Measurements from ENCODE around the gene AKT1.

The AKT1 gene

GRCh38 chr14:104786726-104787675 is 8.5 kb downstream of the AKT1 start:
- in situ Hi-C loops (cut with MboI; ENCODE audit: low sequenced_read_pairs), result no loop called here

DNA sequence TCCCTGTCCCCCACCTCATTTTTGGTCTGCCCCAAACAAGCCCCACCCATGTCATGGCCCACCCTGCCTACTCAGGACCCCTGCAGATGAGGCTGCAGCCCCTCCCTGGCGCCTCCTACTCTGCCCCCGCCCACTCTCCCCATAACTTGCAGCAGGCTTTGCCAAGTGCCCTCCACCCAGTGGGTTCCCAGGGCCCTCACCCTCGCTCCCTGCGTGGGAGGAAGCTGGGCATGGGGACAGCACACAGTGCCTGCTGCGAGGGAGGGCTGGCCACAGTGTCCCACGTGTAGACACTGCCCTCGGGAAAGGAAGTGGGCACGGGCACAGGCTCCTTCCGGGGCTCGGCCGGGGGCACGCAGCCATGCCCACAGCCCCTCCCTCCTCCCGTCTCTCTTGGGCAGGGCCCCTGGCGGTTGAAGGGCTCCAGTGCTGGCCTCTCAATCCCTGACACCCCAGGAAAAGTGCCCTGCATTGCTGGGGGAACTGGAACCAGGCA is 9.4 kb downstream of the AKT1 start:
- in situ Hi-C loops (cut with MboI; ENCODE audit: low sequenced_read_pairs), result no loop called here

- in situ Hi-C loops (cut with MboI; ENCODE audit: low sequenced_read_pairs), result no loop called here
These were observed 9.9 kb downstream of the AKT1 start for GRCh38 chr14:104785708-104786080.

GRCh38 chr14:104784846-104785707 is 10.5 kb downstream of the AKT1 start:
- in situ Hi-C loops (cut with MboI; ENCODE audit: low sequenced_read_pairs), result no loop called here

- in situ Hi-C loops (cut with MboI; ENCODE audit: low sequenced_read_pairs), result no loop called here
These were observed 11.4 kb downstream of the AKT1 start for GRCh38 chr14:104784218-104784568.

DNA sequence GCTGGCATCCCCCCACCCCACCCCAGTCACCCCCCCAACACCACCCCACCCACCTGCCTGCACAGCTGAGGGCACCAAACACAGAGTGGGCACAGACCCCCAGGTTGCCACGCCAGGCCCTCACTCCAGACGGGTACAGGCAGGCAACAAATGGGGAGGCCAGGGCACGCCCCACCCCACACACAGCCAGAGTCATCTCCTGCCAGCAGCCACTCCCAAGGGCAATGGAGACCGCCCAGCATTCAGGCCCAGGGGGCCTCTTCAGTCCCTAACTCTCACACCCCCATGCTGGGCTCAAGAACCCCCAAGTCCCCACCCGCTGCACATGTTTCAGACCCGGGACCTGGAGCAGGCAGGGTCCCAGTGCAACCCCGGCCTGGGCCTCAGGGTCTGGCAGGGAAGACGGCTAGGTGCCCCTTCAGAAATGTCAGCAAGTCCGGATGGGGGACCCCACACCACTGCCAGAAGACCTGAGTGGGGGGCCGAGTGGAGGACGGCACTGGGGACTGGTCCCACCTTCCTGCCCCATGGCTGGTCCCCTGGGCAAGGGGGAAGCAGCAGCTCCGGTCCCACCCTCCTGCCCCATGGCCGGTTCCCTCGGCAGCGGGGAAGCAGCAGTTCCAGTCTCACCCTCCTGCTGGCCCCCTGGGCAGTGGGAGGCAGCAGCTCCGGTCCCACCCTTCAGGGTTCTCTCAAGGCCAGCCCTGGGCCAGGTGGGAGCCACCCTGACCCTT is 11.9 kb downstream of the AKT1 start:
- in situ Hi-C loops (cut with MboI; ENCODE audit: low sequenced_read_pairs), result no loop called here

- in situ Hi-C loops (cut with MboI; ENCODE audit: low sequenced_read_pairs), result no loop called here
These were observed 12.8 kb downstream of the AKT1 start for GRCh38 chr14:104782808-104783139.

GRCh38 chr14:104782086-104782807 is 13.3 kb downstream of the AKT1 start:
- in situ Hi-C loops (cut with MboI; ENCODE audit: low sequenced_read_pairs), result no loop called here

DNA sequence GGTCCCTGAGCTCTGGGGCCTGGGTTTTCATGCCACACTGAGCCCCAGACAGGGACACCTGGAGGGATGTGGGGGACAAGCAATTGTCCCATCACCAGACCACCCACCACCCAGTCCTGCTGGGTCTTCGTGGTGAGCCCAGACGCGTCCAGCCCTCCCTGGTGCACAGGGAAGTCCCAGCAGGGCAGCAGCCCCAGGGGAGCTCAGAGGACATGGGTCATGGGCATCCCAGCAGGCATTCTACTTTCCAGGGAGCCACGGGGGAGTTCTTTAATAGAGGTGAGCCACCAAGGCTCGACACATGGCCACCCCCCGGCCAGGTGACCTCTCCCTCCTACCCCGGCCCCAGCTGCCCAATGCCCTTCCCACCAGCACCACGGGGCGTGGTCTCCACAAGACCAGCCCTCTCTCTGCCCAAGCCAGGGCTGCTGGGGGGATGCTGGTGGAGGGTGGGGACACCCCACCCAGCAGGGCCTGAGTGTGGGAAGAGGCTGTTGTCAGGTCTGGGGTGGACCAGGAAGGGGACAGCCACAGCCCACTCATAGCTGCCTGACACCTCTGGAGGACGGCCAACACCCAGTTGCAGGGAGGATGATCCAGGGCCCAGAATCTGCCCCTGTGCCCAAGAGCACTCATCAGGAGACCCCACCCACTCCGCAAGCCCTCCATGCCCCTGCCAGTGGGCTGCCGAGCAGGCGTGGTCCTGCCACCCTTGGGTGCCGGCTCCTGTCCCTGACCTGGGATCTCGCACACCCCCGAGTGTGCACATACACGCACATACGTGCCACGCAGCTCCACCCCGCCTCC is 14.1 kb downstream of the AKT1 start:
- in situ Hi-C loops (cut with MboI; ENCODE audit: low sequenced_read_pairs), result no loop called here

DNA sequence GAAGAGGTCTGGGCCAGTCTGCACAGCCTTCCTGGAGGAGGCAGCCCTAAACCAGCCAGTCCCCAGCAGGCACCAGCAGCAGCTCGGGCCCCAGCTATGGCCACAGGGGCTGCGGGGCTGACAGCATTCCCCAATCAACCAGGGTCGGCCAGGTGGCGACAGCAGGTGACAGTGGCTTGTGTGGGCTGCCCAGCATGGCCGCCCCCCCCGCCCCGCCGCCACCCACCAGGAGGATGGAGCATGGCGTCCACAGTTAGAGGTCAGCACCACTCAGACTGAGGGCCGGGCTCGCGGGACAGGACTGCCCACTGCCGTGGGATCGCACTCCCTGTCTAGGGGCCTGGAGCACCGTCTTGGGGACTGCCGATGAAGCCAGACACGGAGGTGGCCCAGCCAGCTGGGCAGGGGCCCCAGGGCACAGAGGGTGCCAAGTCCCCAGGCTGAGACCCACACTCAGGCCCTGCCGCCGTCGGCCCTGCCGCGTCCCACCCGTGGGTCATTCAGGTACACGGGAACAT is 15.0 kb downstream of the AKT1 start:
- in situ Hi-C loops (cut with MboI; ENCODE audit: low sequenced_read_pairs), result no loop called here

- in situ Hi-C loops (cut with MboI; ENCODE audit: low sequenced_read_pairs), result no loop called here
These were observed 15.6 kb downstream of the AKT1 start for GRCh38 chr14:104779776-104780512.

- in situ Hi-C loops (cut with MboI; ENCODE audit: low sequenced_read_pairs), result no loop called here
These were observed 16.7 kb downstream of the AKT1 start for GRCh38 chr14:104778694-104779331.

DNA sequence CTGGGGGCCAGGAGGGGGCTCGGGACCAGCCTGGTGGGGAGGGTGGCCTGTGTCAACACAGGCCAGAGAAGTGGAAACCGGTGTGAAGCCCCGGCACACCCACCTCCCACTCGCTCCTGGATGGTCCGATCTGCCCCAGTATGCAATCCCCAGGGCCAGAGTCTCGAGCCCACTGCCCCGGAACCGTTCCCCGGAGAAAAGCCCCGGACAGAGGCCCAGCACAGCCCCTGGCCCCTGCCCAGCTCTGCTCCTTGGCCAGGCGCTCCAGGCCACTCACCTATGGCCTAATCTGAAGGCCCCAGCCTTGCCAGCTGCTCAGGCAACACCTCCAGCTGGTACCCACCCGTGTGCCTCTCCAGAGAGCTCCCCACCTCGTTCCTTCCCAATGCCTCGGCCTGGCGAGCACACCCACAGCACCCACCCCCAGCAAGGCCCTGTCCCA is 17.7 kb downstream of the AKT1 start:
- in situ Hi-C loops (cut with MboI; ENCODE audit: low sequenced_read_pairs), result no loop called here

GRCh38 chr14:104776961-104777807 is 18.4 kb downstream of the AKT1 start:
- in situ Hi-C loops (cut with MboI; ENCODE audit: low sequenced_read_pairs), result no loop called here

GRCh38 chr14:104776481-104776880 is 19.1 kb downstream of the AKT1 start:
- in situ Hi-C loops (cut with MboI; ENCODE audit: low sequenced_read_pairs), result no loop called here

DNA sequence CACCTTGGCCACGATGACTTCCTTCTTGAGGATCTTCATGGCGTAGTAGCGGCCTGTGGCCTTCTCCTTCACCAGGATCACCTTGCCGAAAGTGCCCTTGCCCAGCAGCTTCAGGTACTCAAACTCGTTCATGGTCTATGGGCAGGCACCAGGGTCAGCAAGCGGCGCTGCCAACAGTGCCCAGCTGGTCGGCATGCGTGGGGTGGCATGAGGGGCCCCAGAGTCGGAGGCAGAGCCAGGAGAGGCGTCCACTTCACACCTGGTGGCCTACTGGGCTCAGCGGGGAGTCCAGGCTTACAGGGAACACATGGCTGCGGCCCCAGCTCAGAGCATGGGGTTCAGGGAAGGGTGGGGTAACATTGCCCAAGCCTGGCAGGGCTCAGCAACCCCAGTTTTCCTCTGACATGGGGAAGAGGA is 20.5 kb downstream of the AKT1 start:
- in situ Hi-C loops (cut with MboI; ENCODE audit: low sequenced_read_pairs), result no loop called here

GRCh38 chr14:104774453-104775072 is 21.0 kb downstream of the AKT1 start:
- in situ Hi-C loops (cut with MboI; ENCODE audit: low sequenced_read_pairs), result no loop called here

Measured in HL-60/S4 treated with phorbol 12-myristate 13-acetate at 8.2 ng/mL for 4 days and 3 days (cell line).